ENCODE results near the gene TEX50. TPM values are rescaled to one million over a fixed set of nuclear protein-coding genes. Genes with fewer than 3 reads are reported as not detected.

Gene TEX50
- total and polyA plus RNA-seq, 2 experiments from 2014 or later, result not detected

DNA sequence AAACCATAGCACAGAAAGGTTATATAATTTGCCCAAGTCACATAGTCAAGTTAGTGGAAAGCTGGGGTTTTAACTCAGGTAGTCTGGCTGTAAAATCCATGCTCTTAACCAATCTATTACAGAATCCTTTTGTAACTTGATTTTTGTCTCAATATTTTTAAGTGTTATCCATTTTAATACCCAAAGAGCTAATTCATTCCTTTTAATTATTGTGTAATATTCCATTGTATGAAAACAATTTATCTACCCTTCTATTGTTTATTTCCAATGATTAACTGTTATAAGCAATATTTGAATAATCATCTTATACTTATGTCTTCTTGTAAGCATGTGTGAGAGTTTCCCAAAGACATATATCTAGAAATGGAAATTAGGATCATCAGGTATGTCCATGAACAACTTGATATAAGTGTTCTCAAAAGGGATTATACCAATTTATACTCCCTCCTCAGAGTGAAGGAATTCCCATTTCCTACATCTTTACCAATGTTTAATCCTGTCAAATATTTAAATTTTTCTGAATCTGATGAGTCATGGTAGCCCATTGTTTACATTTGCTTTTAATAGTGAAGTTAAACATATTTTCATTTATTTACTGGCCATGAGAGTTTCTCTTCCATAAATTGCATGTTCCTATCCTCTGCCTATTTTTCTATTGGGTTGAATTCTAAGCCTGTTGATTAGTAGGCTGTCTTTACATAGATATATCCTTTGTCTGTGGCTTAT is 13.9 kb downstream of the TEX50 start:
- TF ChIP-seq EZH2 (IDR thresholded peaks at IDR 0.05; ENCODE audit: insufficient read depth, poor library complexity, severe bottlenecking) (no peak), EZH2phosphoT487 (IDR thresholded peaks at IDR 0.05; ENCODE audit: insufficient read depth, low read depth) (no peak)
- Histone ChIP-seq H3K4me2 (ENCODE audit: unreplicated experiment) (no peak overlapping the region), H3K9me3 (ENCODE audit: low read depth) (no peaks in the 10 kb centered on the region), H4K20me1 (ENCODE audit: insufficient read depth) (no peaks in the 10 kb centered on the region), H3K27ac (no peak overlapping the region), H3K27me3 (replicated peaks; ENCODE audit: insufficient read depth) (no peaks in the 10 kb centered on the region), H3K36me3 (ENCODE audit: low read depth) (no peaks in the 10 kb centered on the region), H3K79me2 (ENCODE audit: insufficient read depth) (no peaks in the 10 kb centered on the region), H3F3A (ENCODE audit: insufficient read depth) (no peaks in the 10 kb centered on the region), H2AFZ (no peak overlapping the region), H3K9me2 (ENCODE audit: insufficient read depth) (no peaks in the 10 kb centered on the region; the same call in 1 of the 2 replicates), H3K4me3 (no peak overlapping the region), H3K9ac (no peak overlapping the region), H3K4me1 (ENCODE audit: insufficient read depth) (no peaks in the 10 kb centered on the region)
- in situ Hi-C loops (cut with MboI), result no loop called here
- DNase-seq, result no peak

DNA sequence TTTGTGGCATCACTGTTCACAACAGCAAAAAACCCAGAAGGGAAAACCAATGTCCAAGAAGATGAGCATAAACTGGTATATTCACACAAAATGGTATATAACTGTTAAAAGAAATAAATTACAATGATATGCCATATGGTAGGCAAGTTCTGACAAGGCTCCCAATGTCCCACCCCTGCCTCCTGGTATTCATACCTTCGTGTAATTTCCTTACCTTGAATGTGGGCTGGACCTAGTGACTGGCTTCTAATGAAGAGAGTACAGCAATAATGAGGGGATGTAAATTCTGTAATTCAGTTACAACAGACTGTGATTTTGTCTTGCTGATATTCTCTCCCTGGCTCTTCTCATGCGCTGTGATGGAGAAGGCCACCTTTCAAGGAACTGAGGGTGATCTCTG is 25.2 kb downstream of the TEX50 start:
- H3K4me1 ChIP-seq (ENCODE audit: insufficient read depth), result no peaks in the 10 kb centered on the region
- H3K4me2 ChIP-seq (ENCODE audit: unreplicated experiment), result no peak overlapping the region
- no peaks in the 10 kb centered on the region for H3K36me3 ChIP-seq (ENCODE audit: low read depth)
- H3K4me3 ChIP-seq, result no peak overlapping the region
- DNase-seq, result no peak
- H3K27ac ChIP-seq, result no peak overlapping the region
- no peaks in the 10 kb centered on the region for H3K27me3 ChIP-seq (replicated peaks; ENCODE audit: insufficient read depth)
- no peaks in the 10 kb centered on the region for H4K20me1 ChIP-seq (ENCODE audit: insufficient read depth)
- 64 to 74% methylated on average over 2 of the region's 2 CpGs for WGBS, 2 experiments (ENCODE audit: low coverage in 1 of 2, low lambda C conversion rate in 2 of 2, missing lambda C conversion rate in 2 of 2)
- no peak overlapping the region for H2AFZ ChIP-seq
- TF ChIP-seq EZH2 (IDR thresholded peaks at IDR 0.05; ENCODE audit: insufficient read depth, poor library complexity, severe bottlenecking) (no peak), EZH2phosphoT487 (IDR thresholded peaks at IDR 0.05; ENCODE audit: insufficient read depth, low read depth) (no peak)
- no peaks in the 10 kb centered on the region for H3K9me3 ChIP-seq (ENCODE audit: low read depth)
- in situ Hi-C loops (cut with MboI), result no loop called here
- H3K79me2 ChIP-seq (ENCODE audit: insufficient read depth), result no peaks in the 10 kb centered on the region
- H3F3A ChIP-seq (ENCODE audit: insufficient read depth), result no peaks in the 10 kb centered on the region
- no peaks in the 10 kb centered on the region for H3K9me2 ChIP-seq (ENCODE audit: insufficient read depth)
- H3K9ac ChIP-seq, result no peak overlapping the region

DNA sequence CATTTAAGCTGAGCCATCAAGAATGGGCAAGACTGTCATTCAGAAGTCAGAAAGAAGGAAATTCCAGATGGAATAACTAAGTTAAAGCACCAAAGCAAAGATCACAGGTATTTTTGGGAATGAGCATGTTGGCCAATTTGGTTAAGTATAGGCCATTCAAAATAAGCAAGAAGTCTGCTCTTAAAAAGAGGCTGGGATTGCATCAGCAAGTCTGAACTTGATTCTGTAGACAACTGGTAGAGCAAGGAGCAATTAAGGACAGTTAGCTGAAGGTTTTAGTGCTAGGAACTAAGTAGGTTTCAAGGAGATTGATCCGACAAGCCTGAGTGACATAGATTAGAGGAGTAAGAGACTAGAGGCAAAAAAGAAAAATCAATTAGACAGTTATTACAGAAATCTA is 26.1 kb downstream of the TEX50 start:
- Histone ChIP-seq H3F3A (ENCODE audit: insufficient read depth) (no peaks in the 10 kb centered on the region), H2AFZ (no peak overlapping the region), H3K27me3 (replicated peaks; ENCODE audit: insufficient read depth) (no peaks in the 10 kb centered on the region), H3K79me2 (ENCODE audit: insufficient read depth) (no peaks in the 10 kb centered on the region), H3K36me3 (ENCODE audit: low read depth) (no peaks in the 10 kb centered on the region), H3K4me1 (ENCODE audit: insufficient read depth) (no peaks in the 10 kb centered on the region), H3K4me3 (no peak overlapping the region), H4K20me1 (ENCODE audit: insufficient read depth) (no peaks in the 10 kb centered on the region), H3K27ac (no peak overlapping the region), H3K9ac (no peak overlapping the region), H3K4me2 (ENCODE audit: unreplicated experiment) (no peak overlapping the region), H3K9me3 (ENCODE audit: low read depth) (no peaks in the 10 kb centered on the region), H3K9me2 (ENCODE audit: insufficient read depth) (no peaks in the 10 kb centered on the region)
- in situ Hi-C loops (cut with MboI), result no loop called here
- 72 to 73% methylated on average over 1 of the region's 1 CpG for WGBS, 2 experiments (ENCODE audit: low coverage in 1 of 2, low lambda C conversion rate in 2 of 2, missing lambda C conversion rate in 2 of 2)
- no peak for TF ChIP-seq EZH2phosphoT487 (IDR thresholded peaks at IDR 0.05; ENCODE audit: insufficient read depth, low read depth)
- TF ChIP-seq EZH2 (IDR thresholded peaks at IDR 0.05; ENCODE audit: insufficient read depth, poor library complexity, severe bottlenecking), result no peak
- no peak for DNase-seq

DNA sequence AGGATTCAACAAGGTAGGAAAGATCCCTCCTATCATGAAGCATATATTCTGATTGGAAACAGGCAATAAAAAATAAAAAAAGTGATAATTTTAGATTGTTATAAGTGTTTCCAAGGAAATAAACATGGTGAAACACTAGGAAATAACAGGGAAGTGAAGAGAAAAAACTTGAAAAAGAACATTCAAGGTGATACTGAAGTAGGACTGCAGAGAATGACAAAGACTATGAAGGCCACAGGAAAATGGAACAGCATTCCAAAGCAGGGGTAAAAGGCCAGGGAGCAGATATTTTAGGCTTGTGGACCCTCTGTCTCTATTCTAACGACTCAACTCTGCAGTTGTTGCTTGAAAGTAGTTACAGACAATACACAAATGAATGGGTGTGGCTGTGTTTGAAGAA is 26.6 kb downstream of the TEX50 start:
- 0 to 8% methylated on average over 1 of the region's 1 CpG for WGBS, 2 experiments (ENCODE audit: low coverage in 1 of 2, low lambda C conversion rate in 2 of 2, missing lambda C conversion rate in 2 of 2)
- Histone ChIP-seq H3K9me2 (ENCODE audit: insufficient read depth) (no peaks in the 10 kb centered on the region), H3K4me1 (ENCODE audit: insufficient read depth) (peaks cover under 1% of the 10 kb centered on the region; the same call in 1 of the 2 replicates), H3K27ac (no peak overlapping the region), H3K9me3 (ENCODE audit: low read depth) (no peaks in the 10 kb centered on the region), H3K4me3 (no peak overlapping the region), H3K79me2 (ENCODE audit: insufficient read depth) (no peaks in the 10 kb centered on the region), H3K36me3 (ENCODE audit: low read depth) (no peaks in the 10 kb centered on the region), H2AFZ (no peak overlapping the region), H3K27me3 (replicated peaks; ENCODE audit: insufficient read depth) (no peaks in the 10 kb centered on the region), H3K4me2 (ENCODE audit: unreplicated experiment) (no peak overlapping the region), H3K9ac (no peak overlapping the region), H4K20me1 (ENCODE audit: insufficient read depth) (no peaks in the 10 kb centered on the region), H3F3A (ENCODE audit: insufficient read depth) (no peaks in the 10 kb centered on the region)
- DNase-seq, result no peak
- in situ Hi-C loops (cut with MboI), result no loop called here
- TF ChIP-seq EZH2phosphoT487 (IDR thresholded peaks at IDR 0.05; ENCODE audit: insufficient read depth, low read depth), result no peak
- TF ChIP-seq EZH2 (IDR thresholded peaks at IDR 0.05; ENCODE audit: insufficient read depth, poor library complexity, severe bottlenecking), result no peak

Data from GM23248 (cell line).